Measurements from ENCODE around the gene NR4A1. TPM values are rescaled to one million over a fixed set of nuclear protein-coding genes. Genes with fewer than 3 reads are reported as not detected.

The NR4A1 gene
- polyA plus RNA-seq, 1 experiment: 18.6 TPM

DNA sequence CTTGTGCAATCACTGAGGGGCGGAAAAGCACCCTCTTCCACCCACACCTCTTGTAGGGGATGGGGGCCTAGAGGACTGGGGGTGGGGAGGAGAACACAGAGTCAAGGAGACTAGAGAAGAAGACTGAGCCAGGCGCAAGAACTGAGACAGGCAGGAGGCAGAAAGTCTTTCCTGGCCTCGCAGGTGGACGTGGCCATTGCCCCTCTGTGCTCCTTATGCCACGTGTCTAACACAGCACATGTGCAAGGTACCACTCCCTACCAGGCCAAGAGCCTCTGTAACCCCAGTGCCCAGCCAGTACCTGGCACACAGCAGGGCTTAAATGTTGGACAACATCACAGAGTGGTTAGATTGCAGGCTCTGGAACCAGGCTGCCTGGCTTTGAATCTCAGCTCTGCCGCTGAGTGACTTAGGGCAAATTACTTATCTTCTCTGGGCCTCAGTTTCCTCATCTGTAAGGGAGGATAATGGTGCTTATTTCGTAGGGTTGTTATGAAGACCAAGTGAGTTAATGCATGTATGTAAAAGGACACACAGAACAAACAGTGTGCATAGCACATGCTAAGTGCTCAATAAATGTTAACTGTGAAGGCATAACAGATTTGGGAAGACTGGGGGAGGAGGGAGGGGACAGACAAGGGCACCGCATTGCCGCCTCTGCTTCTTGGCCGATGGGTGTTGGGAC lies 45.9 kb upstream of the NR4A1 start:
- TF ChIP-seq, protein P1, sequence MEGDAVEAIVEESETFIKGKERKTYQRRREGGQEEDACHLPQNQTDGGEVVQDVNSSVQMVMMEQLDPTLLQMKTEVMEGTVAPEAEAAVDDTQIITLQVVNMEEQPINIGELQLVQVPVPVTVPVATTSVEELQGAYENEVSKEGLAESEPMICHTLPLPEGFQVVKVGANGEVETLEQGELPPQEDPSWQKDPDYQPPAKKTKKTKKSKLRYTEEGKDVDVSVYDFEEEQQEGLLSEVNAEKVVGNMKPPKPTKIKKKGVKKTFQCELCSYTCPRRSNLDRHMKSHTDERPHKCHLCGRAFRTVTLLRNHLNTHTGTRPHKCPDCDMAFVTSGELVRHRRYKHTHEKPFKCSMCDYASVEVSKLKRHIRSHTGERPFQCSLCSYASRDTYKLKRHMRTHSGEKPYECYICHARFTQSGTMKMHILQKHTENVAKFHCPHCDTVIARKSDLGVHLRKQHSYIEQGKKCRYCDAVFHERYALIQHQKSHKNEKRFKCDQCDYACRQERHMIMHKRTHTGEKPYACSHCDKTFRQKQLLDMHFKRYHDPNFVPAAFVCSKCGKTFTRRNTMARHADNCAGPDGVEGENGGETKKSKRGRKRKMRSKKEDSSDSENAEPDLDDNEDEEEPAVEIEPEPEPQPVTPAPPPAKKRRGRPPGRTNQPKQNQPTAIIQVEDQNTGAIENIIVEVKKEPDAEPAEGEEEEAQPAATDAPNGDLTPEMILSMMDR (IDR thresholded peaks at IDR 0.05; ENCODE audit: insufficient read depth, low read depth, low read length): no peak
- CTCF ChIA-PET: interaction anchor here (1.0 to 17.0 kb wide), 14 partner anchors 11 to 141 kb away, joined by 3 to 674 read pairs (median 6); no protein-coding TSS in a partner anchor
- DNase-seq (ENCODE audit: low read depth): no peak
- H3K4me3 ChIP-seq (ENCODE audit: low read depth, low read length): no peak overlapping the region
- H3K36me3 ChIP-seq (ENCODE audit: control insufficient read depth, insufficient read depth, low read length): no peaks in the 10 kb centered on the region
- POLR2A ChIA-PET: no interaction called here
- H3K27me3 ChIP-seq (ENCODE audit: control insufficient read depth, insufficient read depth, low read length): peaks cover 6% of the 10 kb centered on the region; the same call in 1 of the 2 replicates

DNA sequence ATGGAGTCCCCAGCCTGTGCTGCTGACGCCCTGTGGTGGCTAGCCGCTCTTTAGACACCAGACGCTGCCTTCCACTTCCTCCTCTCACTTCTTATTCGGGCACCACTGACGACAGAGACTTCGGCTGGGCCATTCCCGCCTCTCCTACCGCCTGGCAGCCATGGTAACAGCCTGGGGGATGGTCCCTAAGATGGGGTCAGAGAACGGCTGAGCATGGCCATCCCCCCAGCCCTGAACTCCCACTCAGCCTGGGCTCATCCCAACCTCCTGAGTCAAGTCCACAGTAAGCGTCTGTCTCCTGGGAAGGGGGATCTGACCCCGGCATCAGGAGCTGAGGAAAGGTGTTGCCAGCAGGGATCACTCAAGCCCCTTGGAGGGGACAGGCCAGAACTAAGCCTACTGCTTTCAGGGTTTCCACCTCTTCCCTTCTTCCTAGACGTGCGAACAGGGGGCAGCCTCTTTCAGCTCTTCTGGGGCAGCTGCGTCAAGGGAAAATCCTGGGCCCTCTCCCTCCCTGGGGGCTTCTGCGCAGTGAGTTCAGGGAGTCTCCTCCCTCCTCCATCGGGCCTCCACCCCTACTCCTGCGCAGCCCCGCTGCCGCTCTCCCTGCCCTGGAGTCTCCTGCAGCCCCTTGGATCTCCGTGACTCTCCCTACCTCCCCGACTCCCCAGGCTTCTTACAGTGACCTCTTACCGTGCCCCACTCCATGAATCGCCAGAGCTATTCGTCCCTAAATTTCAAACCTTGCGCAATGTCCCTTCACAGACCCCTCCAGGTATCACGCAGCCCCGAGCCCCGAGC lies 45.1 kb upstream of the NR4A1 start:
- POLR2A ChIA-PET: interaction anchor here (0.5 to 0.7 kb wide), 2 partner anchors 19 to 76 kb away, joined by 3 to 5 read pairs; no protein-coding TSS in a partner anchor
- CTCF ChIA-PET: interaction anchor here (1.0 to 17.0 kb wide), 6 partner anchors 11 to 975 kb away, joined by 3 to 674 read pairs (median 7); no protein-coding TSS in a partner anchor
- no peaks in the 10 kb centered on the region for H3K36me3 ChIP-seq (ENCODE audit: control insufficient read depth, insufficient read depth, low read length)
- TF ChIP-seq, protein P1 (IDR thresholded peaks at IDR 0.05; ENCODE audit: insufficient read depth, low read depth, low read length): no peak
- H3K27me3 ChIP-seq (ENCODE audit: control insufficient read depth, insufficient read depth, low read length): peaks cover 6% of the 10 kb centered on the region; the same call in 1 of the 2 replicates
- DNase-seq (ENCODE audit: low read depth): no peak
- H3K4me3 ChIP-seq (ENCODE audit: low read depth, low read length): peak overlapping the region; percentile 55

DNA sequence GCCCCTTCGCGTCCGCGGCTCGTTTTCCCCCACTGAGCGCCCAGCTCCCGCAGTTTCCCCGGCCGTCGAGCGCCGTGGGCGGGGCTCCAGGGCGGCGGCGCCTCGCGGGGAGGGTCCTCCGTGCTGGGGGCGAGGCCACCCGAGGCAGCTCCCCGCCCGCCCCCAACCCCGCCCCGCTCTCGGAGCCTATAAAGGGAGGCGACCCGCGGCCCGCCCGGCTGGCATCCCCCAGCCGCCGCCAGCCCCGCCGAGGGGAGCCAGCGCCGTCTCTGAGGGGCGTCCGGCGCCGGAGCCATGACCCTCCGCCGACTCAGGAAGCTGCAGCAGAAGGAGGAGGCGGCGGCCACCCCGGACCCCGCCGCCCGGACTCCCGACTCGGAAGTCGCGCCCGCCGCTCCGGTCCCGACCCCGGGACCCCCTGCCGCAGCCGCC lies 44.5 kb upstream of the NR4A1 start, which contains the start of gene TAMALIN:
TAMALIN (plus strand) TSS at position 221 of the 432 bp plus-strand sequence; CDS start at position 295, 74 bp downstream.
- TF ChIP-seq, protein P1 (IDR thresholded peaks at IDR 0.05; ENCODE audit: insufficient read depth, low read depth, low read length): no peak
- H3K36me3 ChIP-seq (ENCODE audit: control insufficient read depth, insufficient read depth, low read length): peaks cover 1% of the 10 kb centered on the region; the same call in 1 of the 2 replicates
- no peak for DNase-seq (ENCODE audit: low read depth)
- ChIA-PET CTCF (interaction anchor here (1.0 to 17.0 kb wide), 6 partner anchors 12 to 974 kb away, joined by 3 to 674 read pairs (median 7); no protein-coding TSS in a partner anchor), POLR2A (interaction anchor here (0.5 to 0.7 kb wide), 3 partner anchors 18 to 75 kb away, joined by 3 to 5 read pairs (median 3); no protein-coding TSS in a partner anchor)
- H3K4me3 ChIP-seq (ENCODE audit: low read depth, low read length): peak within 1 kb of the TSS; percentile 55
- peaks cover 6% of the 10 kb centered on the region; the same call in 1 of the 2 replicates for H3K27me3 ChIP-seq (ENCODE audit: control insufficient read depth, insufficient read depth, low read length)

DNA sequence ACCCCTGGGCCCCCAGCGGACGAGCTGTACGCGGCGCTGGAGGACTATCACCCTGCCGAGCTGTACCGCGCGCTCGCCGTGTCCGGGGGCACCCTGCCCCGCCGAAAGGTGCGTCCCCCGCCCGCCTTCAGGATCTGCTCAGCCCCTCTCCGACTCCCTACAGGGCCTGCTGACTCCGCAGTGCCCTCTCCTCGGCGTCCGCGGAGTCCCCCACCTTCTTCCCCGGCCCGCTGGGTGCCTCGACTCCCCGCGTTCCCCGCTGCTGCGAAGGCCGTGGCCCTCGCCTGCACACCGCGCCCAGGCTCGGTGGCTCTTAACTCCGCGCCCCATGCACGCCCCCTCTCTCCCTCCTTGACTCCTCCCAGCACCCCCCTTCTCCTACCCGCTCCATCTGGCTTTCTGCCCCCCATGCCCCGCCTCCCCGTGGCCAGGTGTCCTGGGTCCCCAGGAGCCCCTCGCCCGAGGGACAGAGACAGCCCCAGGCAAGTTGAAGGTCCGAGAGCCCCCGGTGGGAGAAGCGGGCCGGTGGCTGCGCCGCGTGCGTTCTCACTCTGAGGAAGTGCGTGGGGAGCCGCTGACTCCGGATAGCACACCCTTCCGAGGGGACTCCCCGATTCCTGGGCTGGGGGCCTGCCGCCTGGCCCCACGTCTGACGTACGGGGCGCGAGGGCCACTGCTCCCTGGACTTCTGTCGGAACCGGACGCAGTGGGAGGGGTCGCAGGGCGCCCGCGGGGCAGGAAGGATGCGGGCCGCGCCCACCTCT lies 43.9 kb upstream of the NR4A1 start:
- H3K36me3 ChIP-seq (ENCODE audit: control insufficient read depth, insufficient read depth, low read length): peaks cover 1% of the 10 kb centered on the region; the same call in 1 of the 2 replicates

More for the DNA sequence above, 43.9 kb upstream of the NR4A1 start:
- H3K4me3 ChIP-seq (ENCODE audit: low read depth, low read length): peak overlapping the region; percentile 55
- TF ChIP-seq, protein P1 (IDR thresholded peaks at IDR 0.05; ENCODE audit: insufficient read depth, low read depth, low read length): no peak
- ChIA-PET POLR2A (interaction anchor here (0.7 kb wide), 1 partner anchor 42 kb away, joined by 3 read pairs; no protein-coding TSS in a partner anchor), CTCF (interaction anchor here (0.6 to 17.0 kb wide), 6 partner anchors 13 to 973 kb away, joined by 3 to 674 read pairs (median 7); no protein-coding TSS in a partner anchor)
- peaks cover 6% of the 10 kb centered on the region; the same call in 1 of the 2 replicates for H3K27me3 ChIP-seq (ENCODE audit: control insufficient read depth, insufficient read depth, low read length)
- DNase-seq (ENCODE audit: low read depth): no peak
